ENCODE measurements around the gene IPCEF1.

The IPCEF1 gene

DNA sequence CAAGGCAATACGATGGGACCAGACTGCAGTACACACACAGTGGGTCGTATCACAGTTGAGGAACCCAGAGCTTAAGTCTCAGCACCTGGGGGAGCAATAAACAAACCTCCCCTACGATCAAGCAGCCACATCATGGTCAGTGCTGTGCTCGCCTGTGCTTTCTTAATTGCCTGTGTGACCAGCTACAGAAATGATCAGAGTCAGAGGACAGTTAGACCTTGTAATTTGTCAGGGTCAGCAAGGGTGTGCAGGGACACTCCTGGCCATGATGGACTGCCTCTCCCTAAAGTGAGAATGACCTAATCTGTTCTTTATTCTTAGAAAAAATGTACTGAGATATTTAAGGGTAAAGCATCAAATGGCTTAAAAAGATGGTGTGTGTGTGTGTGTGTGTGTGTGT lies 239.1 kb downstream of the IPCEF1 start:
- H3K27me3 ChIP-seq (replicated peaks; ENCODE audit: control insufficient read depth, insufficient read depth, low read length) = no peaks in the 10 kb centered on the region
- H3K4me3 ChIP-seq (replicated peaks; ENCODE audit: low read depth, low read length) = no peak overlapping the region
- TF ChIP-seq, protein P1, sequence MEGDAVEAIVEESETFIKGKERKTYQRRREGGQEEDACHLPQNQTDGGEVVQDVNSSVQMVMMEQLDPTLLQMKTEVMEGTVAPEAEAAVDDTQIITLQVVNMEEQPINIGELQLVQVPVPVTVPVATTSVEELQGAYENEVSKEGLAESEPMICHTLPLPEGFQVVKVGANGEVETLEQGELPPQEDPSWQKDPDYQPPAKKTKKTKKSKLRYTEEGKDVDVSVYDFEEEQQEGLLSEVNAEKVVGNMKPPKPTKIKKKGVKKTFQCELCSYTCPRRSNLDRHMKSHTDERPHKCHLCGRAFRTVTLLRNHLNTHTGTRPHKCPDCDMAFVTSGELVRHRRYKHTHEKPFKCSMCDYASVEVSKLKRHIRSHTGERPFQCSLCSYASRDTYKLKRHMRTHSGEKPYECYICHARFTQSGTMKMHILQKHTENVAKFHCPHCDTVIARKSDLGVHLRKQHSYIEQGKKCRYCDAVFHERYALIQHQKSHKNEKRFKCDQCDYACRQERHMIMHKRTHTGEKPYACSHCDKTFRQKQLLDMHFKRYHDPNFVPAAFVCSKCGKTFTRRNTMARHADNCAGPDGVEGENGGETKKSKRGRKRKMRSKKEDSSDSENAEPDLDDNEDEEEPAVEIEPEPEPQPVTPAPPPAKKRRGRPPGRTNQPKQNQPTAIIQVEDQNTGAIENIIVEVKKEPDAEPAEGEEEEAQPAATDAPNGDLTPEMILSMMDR (IDR thresholded peaks at IDR 0.05; ENCODE audit: insufficient read depth, low read length, poor library complexity, severe bottlenecking) = no peak
- H3K36me3 ChIP-seq (ENCODE audit: control insufficient read depth, insufficient read depth, low read length) = no peaks in the 10 kb centered on the region
- DNase-seq (ENCODE audit: extremely low read depth, insufficient read length) = no peak

GRCh38 chr6:154113392-154113791 lies 243.2 kb downstream of the IPCEF1 start:
- no peak overlapping the region for H3K4me3 ChIP-seq (replicated peaks; ENCODE audit: low read depth, low read length)
- no peak for DNase-seq (ENCODE audit: extremely low read depth, insufficient read length)
- TF ChIP-seq, protein P1 (IDR thresholded peaks at IDR 0.05; ENCODE audit: insufficient read depth, low read length, poor library complexity, severe bottlenecking) = no peak
- no peaks in the 10 kb centered on the region for H3K27me3 ChIP-seq (replicated peaks; ENCODE audit: control insufficient read depth, insufficient read depth, low read length)
- H3K36me3 ChIP-seq (ENCODE audit: control insufficient read depth, insufficient read depth, low read length) = no peaks in the 10 kb centered on the region

GRCh38 chr6:154112181-154112809 lies 244.3 kb downstream of the IPCEF1 start:
- no peak for DNase-seq (ENCODE audit: extremely low read depth, insufficient read length)
- H3K27me3 ChIP-seq (replicated peaks; ENCODE audit: control insufficient read depth, insufficient read depth, low read length) = no peaks in the 10 kb centered on the region
- TF ChIP-seq, protein P1 (IDR thresholded peaks at IDR 0.05; ENCODE audit: insufficient read depth, low read length, poor library complexity, severe bottlenecking) = no peak
- H3K36me3 ChIP-seq (ENCODE audit: control insufficient read depth, insufficient read depth, low read length) = no peaks in the 10 kb centered on the region
- H3K4me3 ChIP-seq (replicated peaks; ENCODE audit: low read depth, low read length) = no peak overlapping the region

GRCh38 chr6:154111025-154111424 lies 245.6 kb downstream of the IPCEF1 start:
- Histone ChIP-seq H3K36me3 (ENCODE audit: control insufficient read depth, insufficient read depth, low read length) (no peaks in the 10 kb centered on the region), H3K27me3 (replicated peaks; ENCODE audit: control insufficient read depth, insufficient read depth, low read length) (no peaks in the 10 kb centered on the region), H3K4me3 (replicated peaks; ENCODE audit: low read depth, low read length) (no peak overlapping the region)
- TF ChIP-seq, protein P1 (IDR thresholded peaks at IDR 0.05; ENCODE audit: insufficient read depth, low read length, poor library complexity, severe bottlenecking) = no peak
- no peak for DNase-seq (ENCODE audit: extremely low read depth, insufficient read length)

- Histone ChIP-seq H3K4me3 (replicated peaks; ENCODE audit: low read depth, low read length) (no peak overlapping the region), H3K27me3 (replicated peaks; ENCODE audit: control insufficient read depth, insufficient read depth, low read length) (no peaks in the 10 kb centered on the region), H3K36me3 (ENCODE audit: control insufficient read depth, insufficient read depth, low read length) (no peaks in the 10 kb centered on the region)
- no peak for DNase-seq (ENCODE audit: extremely low read depth, insufficient read length)
- TF ChIP-seq, protein P1 (IDR thresholded peaks at IDR 0.05; ENCODE audit: insufficient read depth, low read length, poor library complexity, severe bottlenecking) = no peak
These were observed 250.4 kb downstream of the IPCEF1 start for GRCh38 chr6:154106251-154106650.

All from GM06990 (cell line).